NCI-H446 treated with DMSO at 0.1 percent for 48 hours (cell line): Measurements from ENCODE around the gene MMGT1.
"Not testable (repeated sequence)": the region's sequence is repeated elsewhere in the genome, so short reads cannot be mapped to it uniquely, and the experiment has no call there.

Source experiments
- DNase-seq: peaks from one replicate; lab custom pipeline; 2025; lab: John Stamatoyannopoulos, UW

MMGT1 gene

GRCh38 chrX:135923353-135923752, 50.4 kb downstream of the MMGT1 start:
- no peak for DNase-seq

- DNase-seq: not testable (repeated sequence)
Measured at GRCh38 chrX:135920516-135920915, 53.3 kb downstream of the MMGT1 start.

- DNase-seq: no peak
Measured at GRCh38 chrX:135914404-135914803, 59.4 kb downstream of the MMGT1 start.
